NCI-H1417 (cell line): ENCODE measurements around the gene KAZN.
A peak's percentile ranks its signal among the peaks of the same experiment; 100 is the strongest.

Experiments
- DNase-seq, 3 experiments: peaks; one replicate each; lab custom pipeline; 2025; lab: John Stamatoyannopoulos, UW

KAZN gene

DNA sequence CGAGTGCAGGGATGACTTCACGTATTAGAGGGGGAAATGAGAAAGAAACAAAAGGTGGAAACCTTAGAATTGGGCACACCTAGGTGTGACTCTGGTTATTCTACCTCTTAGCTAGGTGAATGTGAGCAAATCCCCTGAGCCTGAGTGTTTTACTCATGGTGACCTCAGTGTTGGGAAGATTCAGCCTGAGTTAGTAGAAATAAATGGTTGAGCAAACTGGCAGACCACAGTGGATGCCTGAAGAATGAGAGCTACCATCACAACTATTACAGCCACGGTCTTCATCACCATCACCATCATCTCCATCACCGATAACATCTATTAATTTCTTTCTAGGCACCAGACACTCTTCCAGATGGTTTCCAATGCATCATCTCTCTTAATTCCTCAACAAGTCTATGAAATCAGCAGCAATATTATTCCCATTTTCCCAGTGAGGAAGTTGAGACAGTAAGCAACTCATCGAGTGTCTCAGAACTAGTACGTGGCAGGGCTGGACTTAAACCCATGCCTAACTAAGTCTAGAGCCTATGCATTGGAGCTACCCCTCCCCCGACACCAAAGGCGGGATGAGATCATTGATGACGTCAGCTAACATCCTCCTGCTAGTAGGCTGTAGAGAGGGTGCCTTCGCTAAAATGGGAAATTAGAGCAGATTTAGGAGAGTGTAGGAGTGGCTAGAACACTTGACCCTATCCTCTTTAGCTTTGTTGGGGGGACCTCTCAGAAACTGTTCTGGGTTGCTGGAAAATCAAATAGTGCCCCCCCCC lies 7.9 kb upstream of the KAZN start:
- no peak for DNase-seq

DNA sequence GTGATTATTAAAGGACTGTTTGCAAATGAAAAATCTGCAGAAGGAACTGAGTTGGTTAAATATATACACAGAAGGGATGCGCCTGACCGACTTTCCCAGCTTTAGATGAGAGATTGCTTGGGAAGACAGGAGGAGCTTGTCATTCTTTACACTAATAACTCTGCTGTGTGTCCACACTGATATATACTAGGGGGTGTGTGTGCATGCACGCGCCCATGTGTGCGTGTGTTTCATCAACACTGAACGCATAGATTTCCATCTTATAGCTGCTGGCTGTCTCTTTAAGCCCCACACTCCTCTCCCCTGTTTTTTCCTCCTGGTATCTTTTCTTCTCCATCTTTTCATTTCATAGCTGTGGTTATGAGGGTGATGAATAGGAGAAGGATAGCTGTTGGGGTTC lies 6.9 kb upstream of the KAZN start:
- DNase-seq, result no peak

DNA sequence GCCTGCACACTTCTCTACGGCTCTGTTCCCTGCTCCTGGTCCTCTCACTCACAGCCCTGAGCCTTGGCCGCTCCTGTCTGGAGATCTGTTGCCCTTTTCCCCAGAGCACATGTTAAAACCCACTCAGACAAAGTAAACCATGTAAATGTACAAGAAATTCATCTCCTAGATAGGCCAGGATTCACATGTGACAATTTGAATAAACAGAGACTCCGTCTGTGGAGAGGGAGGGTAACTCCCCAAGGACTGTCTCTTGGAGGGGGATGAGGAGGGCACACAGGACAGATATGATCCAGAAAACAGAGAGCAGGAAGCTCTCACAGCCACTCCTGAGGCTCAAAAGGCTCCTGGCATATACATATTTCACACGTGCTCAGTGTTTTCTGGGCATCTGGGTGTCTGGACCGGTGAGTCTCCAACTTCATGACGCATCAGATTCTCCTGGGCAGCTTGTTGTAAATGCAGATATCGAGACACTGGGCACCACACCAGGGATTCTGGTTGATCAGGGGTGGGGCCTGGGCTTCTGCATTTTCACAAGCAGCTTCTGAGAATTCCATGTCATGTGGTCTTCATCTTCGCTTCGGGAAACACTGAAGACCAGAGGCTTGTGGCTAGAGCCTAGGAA lies 6.4 kb upstream of the KAZN start:
- no peak for DNase-seq

DNA sequence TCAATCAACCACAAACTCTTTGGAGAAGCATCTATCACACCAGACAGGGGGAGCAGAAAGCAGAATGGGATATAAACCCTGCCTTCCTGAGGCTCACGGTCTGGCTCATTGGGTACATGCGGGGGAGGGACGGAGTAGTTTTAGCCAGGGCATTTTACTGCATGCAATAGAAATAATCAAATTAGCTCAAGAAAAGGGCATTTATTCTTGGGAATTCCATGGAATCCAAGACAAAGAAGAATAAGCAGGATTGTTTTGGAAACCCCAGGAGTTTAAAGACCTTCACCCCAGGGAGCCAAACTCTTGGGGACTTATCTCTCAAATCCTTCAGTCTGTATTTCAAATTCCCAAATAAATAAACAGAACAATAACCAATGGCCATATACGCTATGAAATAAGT lies 5.2 kb upstream of the KAZN start:
- DNase-seq, result no peak

DNA sequence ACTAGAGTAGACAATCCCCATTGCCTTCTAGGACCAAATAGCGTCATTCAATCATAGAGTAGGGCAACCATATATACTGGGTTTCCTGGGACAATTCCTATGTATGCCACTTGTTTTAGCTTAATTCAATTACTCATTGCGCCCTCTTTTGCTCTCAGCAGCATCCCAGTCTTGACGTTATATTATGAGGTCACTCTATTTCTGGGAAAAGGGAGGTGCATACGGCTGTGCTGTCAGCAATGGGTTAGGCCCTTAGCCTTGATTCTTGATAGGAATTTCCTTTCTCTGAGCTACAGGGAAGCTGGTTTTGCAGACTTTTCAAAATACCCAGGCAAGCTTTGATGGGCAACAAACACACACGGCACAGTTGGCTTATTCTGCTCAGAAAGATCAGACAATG lies 4.4 kb upstream of the KAZN start:
- no peak for DNase-seq

DNA sequence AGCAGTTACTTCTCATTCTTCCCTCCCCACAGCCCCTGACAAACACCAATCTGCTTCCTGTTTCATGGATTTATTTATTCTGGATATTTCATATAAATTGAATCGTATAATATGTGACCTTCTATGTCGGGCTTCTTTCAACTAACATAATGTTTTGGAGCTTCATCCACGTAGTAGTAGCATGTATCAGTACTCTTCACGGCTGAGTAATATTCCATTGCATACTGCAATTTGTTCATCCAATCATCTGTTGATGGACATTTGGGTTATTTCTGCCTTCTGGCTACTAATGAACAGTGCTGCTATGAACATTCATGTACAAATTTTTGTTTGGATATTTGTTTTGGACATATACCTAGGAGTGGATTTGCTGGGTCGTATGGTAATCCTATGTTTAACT lies 1.9 kb upstream of the KAZN start:
- no peak for DNase-seq

DNA sequence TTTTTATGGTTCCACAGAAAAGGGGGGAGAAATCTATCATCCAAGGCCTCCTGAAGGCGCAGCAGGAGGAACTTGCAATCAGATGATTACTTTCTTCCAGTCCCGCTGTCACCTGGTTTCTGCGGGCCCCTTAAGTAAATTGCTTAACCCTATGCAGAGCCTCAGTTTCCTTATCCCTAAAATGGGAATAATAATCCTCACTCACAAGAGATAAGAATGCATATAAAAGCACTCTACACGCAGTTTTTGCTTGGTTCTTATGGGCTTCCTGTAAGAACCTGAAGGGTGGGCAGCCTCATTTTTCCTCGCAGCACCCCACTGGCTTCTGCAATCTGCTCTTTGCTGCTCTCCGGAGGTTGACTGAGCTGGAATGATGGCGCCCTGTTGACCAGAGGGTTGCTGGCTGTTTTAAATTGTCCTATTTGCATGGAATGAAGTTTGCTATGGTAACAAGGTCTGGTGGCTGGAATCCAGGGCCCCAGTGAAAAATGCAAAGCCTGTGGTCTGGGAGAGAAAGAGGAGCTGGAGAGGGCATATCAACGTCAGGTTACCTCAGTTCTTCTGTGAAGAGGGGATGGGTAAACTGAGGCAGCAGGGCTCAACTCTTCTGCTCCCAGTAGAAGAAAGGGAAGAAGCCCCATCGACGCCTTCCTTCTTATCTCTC lies 1.0 kb upstream of the KAZN start:
- peak in 1 of 3 experiments; percentile 38 for DNase-seq

DNA sequence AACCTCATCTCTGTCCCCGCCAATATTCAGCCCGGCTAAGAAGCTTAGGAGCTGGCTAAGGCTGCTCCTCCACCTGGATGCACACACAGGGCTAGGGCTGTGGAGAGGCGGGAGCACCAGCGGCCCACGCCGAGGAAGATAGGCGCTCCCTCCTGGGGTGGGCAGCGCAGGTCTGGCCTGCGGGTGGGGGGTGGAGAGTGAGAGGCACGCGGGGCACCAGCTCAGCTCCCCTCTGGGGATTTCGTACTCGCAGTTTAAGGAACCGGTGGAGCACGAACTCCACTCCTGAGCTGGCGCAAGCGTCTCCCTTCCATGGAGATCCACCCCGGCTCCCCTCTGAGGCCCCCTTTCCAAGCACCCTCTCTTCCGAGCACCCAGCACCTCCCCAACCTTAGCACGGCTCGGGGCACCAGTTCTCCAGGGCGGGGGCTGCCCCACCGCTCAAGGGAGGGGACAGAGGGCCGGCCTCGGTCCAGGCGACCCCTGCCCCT lies 433 bp upstream of the KAZN start:
- peak in 2 of 3 experiments; percentile 68 to 80 for DNase-seq

DNA sequence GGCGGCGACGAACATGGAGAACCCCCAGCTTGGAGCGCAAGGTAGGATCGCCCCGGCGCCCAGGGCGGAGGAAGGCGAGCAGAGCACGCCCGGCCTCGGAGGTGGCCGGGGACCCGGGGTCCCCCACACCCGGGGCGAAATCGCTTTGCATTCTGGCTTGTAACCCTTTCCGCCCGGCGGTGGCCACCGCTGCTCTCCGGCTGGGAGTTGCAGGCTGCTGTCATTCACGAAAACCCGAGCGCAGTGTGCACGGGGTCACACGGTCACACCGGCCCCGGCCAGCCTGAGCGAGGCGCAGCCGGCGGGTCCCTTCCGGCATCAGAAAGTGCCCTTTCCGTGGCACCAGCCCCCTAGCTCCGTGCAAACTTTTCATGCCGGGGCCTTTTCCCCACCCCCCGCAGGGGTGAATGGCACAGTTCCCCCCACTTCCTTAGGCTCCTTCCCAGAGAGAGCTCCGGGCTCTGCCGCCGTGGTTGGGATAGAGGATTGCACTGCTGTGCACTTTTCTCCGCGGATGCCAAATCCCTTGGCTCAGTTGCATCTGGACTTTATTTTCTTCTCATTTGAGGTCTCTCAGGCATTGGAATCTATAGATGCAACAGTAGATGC lies 802 bp downstream of the KAZN start:
- DNase-seq, result peak in 2 of 3 experiments; percentile 58 to 59

DNA sequence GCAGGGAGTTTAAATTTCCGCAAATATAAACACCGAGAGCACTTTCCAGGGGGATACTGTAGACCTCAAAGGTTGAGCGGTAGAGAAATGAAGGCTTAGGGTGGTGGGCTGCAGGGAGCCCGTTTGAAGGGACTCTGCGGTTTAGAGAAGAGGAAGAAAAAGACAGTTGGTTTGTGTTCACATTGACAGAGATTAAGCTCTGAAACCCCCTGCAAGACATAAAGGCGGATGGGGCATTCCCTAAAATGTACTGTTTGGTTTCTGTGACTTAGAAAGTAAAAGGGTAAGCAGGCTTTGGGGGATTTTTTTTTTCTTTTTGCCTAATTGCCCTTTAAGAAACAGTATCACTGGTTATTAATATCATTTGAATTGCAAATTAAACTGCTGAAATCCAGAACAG lies 1.3 kb downstream of the KAZN start:
- DNase-seq, result no peak

DNA sequence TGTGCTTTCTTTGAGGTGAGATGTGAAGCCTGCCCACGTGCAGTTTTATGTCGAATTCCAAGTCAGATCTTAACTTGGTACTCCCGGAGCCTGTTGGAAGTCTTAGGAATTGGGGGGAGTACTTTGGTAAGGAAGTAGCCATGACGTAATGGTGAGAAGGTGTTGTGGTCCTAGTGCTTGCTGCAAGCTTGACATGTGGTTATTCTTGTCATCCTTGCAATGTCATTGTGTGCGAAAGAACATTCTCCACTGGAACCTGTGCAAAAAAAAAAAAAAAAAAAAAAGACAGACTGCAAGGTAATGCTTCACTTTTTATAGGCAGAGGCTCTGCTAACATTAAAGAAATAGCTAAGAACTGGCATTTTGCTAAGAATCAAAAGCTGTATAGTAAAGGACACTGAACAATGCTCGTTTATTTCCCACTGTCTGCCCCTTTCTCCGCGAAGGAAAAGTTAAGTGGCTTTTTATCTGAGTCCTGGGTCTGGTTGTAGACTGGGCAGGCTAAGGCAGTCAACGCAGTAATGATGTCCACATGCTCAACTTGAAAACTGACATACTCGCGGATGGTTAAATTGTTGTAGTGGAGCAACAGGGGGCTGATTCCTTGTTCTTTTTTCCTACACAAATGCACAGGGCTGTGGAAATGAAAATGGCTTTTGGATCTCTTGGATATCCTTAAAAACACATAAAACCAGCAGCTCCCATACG lies 2.1 kb downstream of the KAZN start:
- DNase-seq, result no peak

DNA sequence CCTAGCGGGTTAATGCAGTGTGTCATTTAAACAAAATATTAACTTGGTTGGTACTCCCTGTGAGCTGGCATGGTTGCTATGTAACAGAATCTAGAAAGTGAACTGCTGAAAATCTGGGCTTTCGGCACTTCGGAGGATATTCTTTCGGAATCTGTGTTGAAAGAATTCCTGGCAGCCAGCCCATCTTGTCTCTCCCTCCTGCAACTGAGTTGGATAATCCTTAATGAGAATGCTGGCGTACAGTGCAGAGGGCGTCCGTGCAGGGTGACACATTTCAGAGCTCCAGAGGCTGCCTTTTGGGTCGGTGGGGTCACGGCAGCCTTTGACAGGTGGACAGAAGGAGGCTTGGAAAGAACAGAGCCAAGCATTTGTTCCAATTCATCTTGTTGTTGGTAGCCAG lies 3.7 kb downstream of the KAZN start:
- no peak for DNase-seq

DNA sequence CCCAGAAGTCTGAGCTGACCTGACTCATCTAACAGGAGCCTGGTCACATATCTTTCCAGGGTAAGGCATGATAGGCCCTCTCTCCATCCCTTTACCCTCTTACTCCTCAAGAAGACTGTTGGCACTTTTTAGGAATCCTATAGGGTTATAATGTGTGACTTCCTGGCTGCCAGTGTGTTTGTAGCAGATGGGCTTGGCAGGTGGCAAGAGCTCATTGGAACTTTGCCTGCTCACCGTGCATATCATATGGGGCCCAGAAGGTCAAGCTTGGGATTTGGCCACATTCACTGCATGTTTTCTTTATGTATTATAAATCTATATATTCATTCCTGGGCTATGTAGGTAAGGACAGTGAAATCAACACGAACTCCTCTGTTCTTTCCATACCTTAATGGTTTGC lies 5.2 kb downstream of the KAZN start:
- no peak for DNase-seq

DNA sequence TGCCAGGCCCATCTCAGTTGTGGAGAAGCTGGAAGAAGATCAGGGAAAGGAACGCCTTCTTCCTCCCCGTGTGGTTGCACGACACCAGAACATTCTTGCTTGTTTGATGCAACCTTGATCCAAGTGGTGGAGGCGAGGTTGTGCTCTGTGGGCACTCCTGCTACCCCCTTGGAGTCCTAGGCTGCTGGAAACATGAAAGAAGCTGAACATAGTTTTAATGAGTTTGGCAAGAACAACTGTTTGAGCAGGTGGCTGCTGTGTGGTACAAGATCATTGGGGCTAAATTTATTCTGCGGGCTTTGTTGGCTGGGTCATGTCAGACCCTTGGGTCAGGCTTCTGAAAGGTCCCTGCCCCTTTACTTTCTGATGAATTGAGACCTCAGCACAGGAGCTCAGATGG lies 5.9 kb downstream of the KAZN start:
- DNase-seq, result no peak

DNA sequence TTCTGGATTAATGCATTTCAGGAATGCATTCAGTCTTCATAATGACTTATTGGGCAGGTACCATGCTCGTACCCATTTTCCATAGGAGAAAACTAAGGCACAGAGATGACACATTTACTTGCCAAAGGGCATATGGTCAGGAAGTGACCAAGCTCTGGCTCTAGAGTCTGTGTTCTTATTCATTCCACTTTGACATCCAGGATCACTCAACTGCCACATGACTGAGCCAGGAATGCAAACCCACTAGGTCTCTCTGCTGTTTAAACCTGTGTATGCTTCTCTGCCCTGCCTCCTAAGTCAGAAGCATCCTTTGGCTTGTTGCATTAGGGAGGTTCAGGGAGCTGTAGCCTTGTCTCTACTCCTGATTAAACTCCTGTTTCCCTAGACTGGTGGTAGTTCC lies 7.5 kb downstream of the KAZN start:
- DNase-seq, result no peak

DNA sequence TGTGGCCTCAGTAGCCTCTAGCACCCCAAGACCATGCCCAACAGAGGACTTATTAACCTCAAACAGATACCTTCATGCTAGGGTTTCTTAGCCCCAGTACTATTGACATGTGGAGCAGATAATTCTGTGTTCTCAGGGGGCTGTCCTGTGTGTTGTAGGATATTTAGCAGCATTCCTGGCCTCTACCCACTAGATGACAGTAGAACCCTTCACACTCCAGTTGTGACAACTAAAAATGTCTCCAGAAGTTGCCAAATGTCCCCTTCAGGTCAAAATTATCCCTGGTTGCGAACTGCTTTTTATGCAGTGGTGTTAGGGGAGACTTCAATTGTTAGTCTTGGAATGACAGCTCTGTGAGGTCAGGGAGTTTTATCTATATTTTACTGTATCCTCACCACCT lies 8.1 kb downstream of the KAZN start:
- DNase-seq, result peak in 1 of 3 experiments; percentile 9

DNA sequence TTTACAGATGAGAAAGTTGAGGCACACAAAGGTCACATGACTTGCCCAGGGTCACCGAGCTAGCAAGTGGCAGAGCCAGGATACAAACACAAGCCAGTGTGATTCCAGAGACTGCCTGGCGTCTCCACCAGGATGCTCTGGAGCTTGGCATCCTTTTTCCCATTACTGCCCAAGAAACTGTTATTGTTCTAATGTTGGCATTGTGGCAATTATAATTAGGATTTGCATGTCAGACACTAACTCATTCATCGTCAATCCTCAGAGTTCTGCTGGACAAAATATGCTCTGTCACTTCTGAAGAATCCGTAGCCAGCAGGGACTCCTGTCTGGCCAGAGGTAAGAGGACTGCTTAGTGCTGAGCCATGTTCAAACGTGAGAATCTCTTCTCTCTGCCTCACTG lies 8.8 kb downstream of the KAZN start:
- no peak for DNase-seq

DNA sequence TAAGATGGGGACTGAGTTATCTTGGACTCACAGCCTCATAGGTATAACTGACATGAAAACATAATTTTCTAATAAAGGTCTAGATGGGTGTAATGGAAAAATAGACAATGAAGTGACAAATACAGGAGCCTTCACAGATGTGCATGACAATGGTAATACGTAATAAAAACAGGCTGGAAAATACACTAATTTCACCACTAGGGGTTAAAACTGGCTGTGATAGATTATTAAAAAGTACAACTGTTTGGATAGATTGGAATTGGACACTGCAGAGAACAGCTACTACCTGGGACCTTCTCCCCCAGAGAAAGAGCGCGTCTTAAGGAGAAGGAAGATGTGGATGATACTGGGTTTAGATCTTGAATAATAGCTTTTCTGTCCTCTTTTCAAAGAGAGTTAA lies 9.8 kb downstream of the KAZN start:
- DNase-seq, result no peak

DNA sequence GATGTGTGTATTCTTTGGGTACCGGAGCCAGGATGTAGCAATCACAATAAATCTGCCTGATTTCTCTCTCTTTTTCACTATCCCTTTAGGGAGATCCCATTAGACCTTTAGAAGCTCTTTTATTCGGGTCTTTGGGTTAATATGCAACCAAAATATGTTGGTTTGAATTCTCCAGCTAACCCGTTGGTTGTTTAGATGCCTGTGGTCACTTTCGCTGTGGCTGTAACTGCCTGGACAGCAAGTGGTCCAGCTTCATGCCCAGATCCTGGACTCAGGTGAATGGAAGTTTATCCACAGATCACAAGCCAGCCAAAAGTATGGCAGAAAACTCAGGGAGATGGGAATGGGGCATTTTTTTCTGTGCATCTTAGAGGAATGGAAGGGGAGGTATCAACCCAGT lies 12.3 kb downstream of the KAZN start:
- no peak for DNase-seq

DNA sequence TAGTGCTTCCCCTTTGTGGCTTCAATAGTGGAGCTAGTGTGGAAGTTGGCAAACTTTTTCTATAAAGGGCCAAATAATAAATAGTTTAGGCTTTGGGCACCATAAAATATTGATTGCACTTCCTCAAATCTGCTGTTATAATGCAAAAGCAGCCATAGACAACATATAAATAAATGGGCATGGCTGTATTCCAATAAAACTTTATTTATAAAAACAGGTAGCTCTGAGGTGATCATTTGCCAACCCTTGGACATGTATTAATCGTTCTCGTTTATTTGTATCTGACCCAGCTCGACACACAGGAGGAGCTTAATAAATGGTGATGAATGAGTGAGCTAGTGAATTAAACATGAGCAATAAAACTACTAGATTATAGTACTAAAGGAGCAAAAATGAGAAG lies 13.3 kb downstream of the KAZN start:
- no peak for DNase-seq

DNA sequence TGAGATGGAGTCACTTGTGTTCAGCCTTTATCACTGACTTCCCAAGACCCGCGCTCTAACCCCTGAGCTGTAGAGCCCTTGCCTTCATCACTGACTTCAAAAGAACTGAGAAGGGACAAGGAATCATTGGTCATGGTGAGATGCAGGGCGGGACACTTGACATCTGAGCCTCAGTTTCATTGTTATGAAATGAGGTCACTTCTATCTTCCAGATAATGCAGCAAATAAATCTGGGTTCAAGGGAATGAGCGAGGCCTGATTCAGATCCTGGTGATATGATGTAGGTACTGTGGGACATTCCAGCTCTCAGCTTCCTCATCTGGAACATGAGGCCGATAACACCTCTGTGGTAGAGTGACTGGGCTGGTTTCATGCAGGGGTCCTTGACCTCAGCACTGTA lies 13.8 kb downstream of the KAZN start:
- DNase-seq, result no peak

DNA sequence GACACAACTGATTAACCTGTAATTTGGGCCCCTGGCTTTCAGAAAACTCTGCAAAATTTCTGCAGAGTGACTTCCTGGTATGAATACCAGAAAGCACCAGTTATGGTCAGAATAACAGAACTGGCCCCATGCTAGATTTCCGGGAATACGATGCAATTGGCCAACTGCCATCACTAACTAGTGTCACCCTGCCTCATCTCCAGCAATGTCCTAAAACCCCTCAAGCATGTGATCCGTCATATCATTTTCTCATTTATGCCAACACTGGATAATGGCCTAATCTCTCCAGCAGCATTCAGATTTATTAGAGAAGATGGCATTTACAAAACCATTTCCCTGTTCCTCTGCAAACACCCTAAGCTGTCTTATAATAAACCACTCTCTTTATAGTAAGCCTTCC lies 15.4 kb downstream of the KAZN start:
- DNase-seq, result no peak
